COLO829 (cell line): Measurements from ENCODE around the gene SARNP.

Experiments used
- DNase-seq: peaks from one replicate; pipeline ENCODE4 v3.0.0; 2012; ENCODE audit warnings: low spot score

The SARNP gene

GRCh38 chr12:55742719-55743405, 74.7 kb downstream of the SARNP start, which contains the start of gene GDF11:
GDF11 (plus strand) TSS chr12:55743122; CDS start chr12:55743317, 195 bp downstream.
- peak; percentile 71 for DNase-seq

GRCh38 chr12:55741931-55742680, 75.4 kb downstream of the SARNP start:
- no peak for DNase-seq

- no peak for DNase-seq
Measured at GRCh38 chr12:55739025-55739378, 78.5 kb downstream of the SARNP start.

GRCh38 chr12:55738123-55739024, 79.2 kb downstream of the SARNP start:
- no peak for DNase-seq

GRCh38 chr12:55737581-55738122, 79.9 kb downstream of the SARNP start:
- DNase-seq: no peak

- DNase-seq: no peak
Measured at GRCh38 chr12:55736780-55737580, 80.5 kb downstream of the SARNP start.

GRCh38 chr12:55736076-55736475, 81.4 kb downstream of the SARNP start:
- no peak for DNase-seq

GRCh38 chr12:55734595-55734994, 82.9 kb downstream of the SARNP start:
- no peak for DNase-seq

GRCh38 chr12:55733858-55734257, 83.7 kb downstream of the SARNP start:
- DNase-seq: no peak

GRCh38 chr12:55733021-55733555, 84.4 kb downstream of the SARNP start:
- DNase-seq: no peak

GRCh38 chr12:55732288-55732687, 85.2 kb downstream of the SARNP start:
- no peak for DNase-seq

GRCh38 chr12:55729819-55730818, 87.4 kb downstream of the SARNP start:
- peak; percentile 77 for DNase-seq

GRCh38 chr12:55728939-55729818, 88.3 kb downstream of the SARNP start, which contains the start of gene CD63:
CD63 (minus strand) TSS chr12:55729009; CDS start chr12:55728341, 668 bp downstream.
- DNase-seq: peak; percentile 96

GRCh38 chr12:55728186-55728938, 89.2 kb downstream of the SARNP start:
- DNase-seq: no peak

GRCh38 chr12:55727643-55728185, 89.8 kb downstream of the SARNP start:
- DNase-seq: peak; percentile 63

GRCh38 chr12:55726971-55727370, 90.6 kb downstream of the SARNP start:
- DNase-seq: no peak

- no peak for DNase-seq
Measured at GRCh38 chr12:55725556-55725955, 92.0 kb downstream of the SARNP start.

- no peak for DNase-seq
Measured at GRCh38 chr12:55724940-55725309, 92.6 kb downstream of the SARNP start.
